Measurements from ENCODE around the gene UBXN10. TPM values are rescaled to one million over a fixed set of nuclear protein-coding genes. Genes with fewer than 3 reads are reported as not detected.

UBXN10 gene
- total RNA-seq, 1 donor from 2014 or later: 0.09 TPM

GRCh38 chr1:20164694-20165202, 21.1 kb upstream of the UBXN10 start:
- no peak overlapping the region for H2AFZ ChIP-seq (ENCODE audit: low read depth, low read length)
- H3K79me2 ChIP-seq (ENCODE audit: insufficient read depth, low read length): no peaks in the 10 kb centered on the region
- H4K20me1 ChIP-seq (ENCODE audit: insufficient read depth, low read length): no peaks in the 10 kb centered on the region
- H3K9ac ChIP-seq (ENCODE audit: low read length): no peak overlapping the region
- H3K4me3 ChIP-seq (ENCODE audit: insufficient read depth, low read depth, low read length): no peak overlapping the region
- no peak for FAIRE-seq
- no peak for DNase-seq (ENCODE audit: low read depth)
- no peaks in the 10 kb centered on the region for H3K36me3 Mint-ChIP-seq (ENCODE audit: low read depth, unreplicated experiment)
- peaks cover 14% of the 10 kb centered on the region for H3K9me3 ChIP-seq (ENCODE audit: insufficient read depth, low read depth, low read length)
- TF ChIP-seq CTCF (IDR thresholded peaks at IDR 0.05; ENCODE audit: insufficient read depth, low read depth, low read length) (no peak), EZH2 (IDR thresholded peaks at IDR 0.05; ENCODE audit: insufficient read depth, low read length) (no peak)
- H3K4me1 ChIP-seq (ENCODE audit: insufficient read depth, low read length): no peaks in the 10 kb centered on the region
- no peak overlapping the region for H3K27ac Mint-ChIP-seq (ENCODE audit: unreplicated experiment)
- no peak overlapping the region for H3K4me3 Mint-ChIP-seq (ENCODE audit: unreplicated experiment)
- H3K27me3 ChIP-seq (ENCODE audit: insufficient read depth, low read length): peaks cover 7% of the 10 kb centered on the region
- peaks cover 47% of the 10 kb centered on the region for H3K9me3 Mint-ChIP-seq (ENCODE audit: unreplicated experiment)
- H3K36me3 ChIP-seq (ENCODE audit: insufficient read depth, low read length): no peaks in the 10 kb centered on the region
- H3K27me3 Mint-ChIP-seq (ENCODE audit: low read depth, unreplicated experiment): peaks cover 33% of the 10 kb centered on the region
- H3K4me2 ChIP-seq (ENCODE audit: low read length): no peak overlapping the region
- H3K27ac ChIP-seq (ENCODE audit: low read depth, low read length): no peak overlapping the region
- H3K4me1 Mint-ChIP-seq (ENCODE audit: low read depth, unreplicated experiment): no peaks in the 10 kb centered on the region

- no peaks in the 10 kb centered on the region for H3K36me3 ChIP-seq (ENCODE audit: insufficient read depth, low read length)
- H3K36me3 Mint-ChIP-seq (ENCODE audit: low read depth, unreplicated experiment): no peaks in the 10 kb centered on the region
- H3K9me3 Mint-ChIP-seq (ENCODE audit: unreplicated experiment): peaks cover 41% of the 10 kb centered on the region
- no peak overlapping the region for H2AFZ ChIP-seq (ENCODE audit: low read depth, low read length)
- no peaks in the 10 kb centered on the region for H3K4me1 ChIP-seq (ENCODE audit: insufficient read depth, low read length)
- H3K4me2 ChIP-seq (ENCODE audit: low read length): no peak overlapping the region
- no peak overlapping the region for H3K4me3 ChIP-seq (ENCODE audit: insufficient read depth, low read depth, low read length)
- no peak overlapping the region for H3K27ac Mint-ChIP-seq (ENCODE audit: unreplicated experiment)
- no peaks in the 10 kb centered on the region for H3K79me2 ChIP-seq (ENCODE audit: insufficient read depth, low read length)
- no peak overlapping the region for H3K4me3 Mint-ChIP-seq (ENCODE audit: unreplicated experiment)
- TF ChIP-seq CTCF (IDR thresholded peaks at IDR 0.05; ENCODE audit: insufficient read depth, low read depth, low read length) (peak; percentile 45), EZH2 (IDR thresholded peaks at IDR 0.05; ENCODE audit: insufficient read depth, low read length) (no peak)
- peaks cover 7% of the 10 kb centered on the region for H3K27me3 ChIP-seq (ENCODE audit: insufficient read depth, low read length)
- no peak overlapping the region for H3K27ac ChIP-seq (ENCODE audit: low read depth, low read length)
- H3K9me3 ChIP-seq (ENCODE audit: insufficient read depth, low read depth, low read length): peaks cover 7% of the 10 kb centered on the region
- DNase-seq (ENCODE audit: low read depth): no peak
- no peaks in the 10 kb centered on the region for H3K4me1 Mint-ChIP-seq (ENCODE audit: low read depth, unreplicated experiment)
- no peak overlapping the region for H3K9ac ChIP-seq (ENCODE audit: low read length)
- no peak for FAIRE-seq
- H4K20me1 ChIP-seq (ENCODE audit: insufficient read depth, low read length): no peaks in the 10 kb centered on the region
- H3K27me3 Mint-ChIP-seq (ENCODE audit: low read depth, unreplicated experiment): peaks cover 33% of the 10 kb centered on the region
These were observed 20.4 kb upstream of the UBXN10 start for GRCh38 chr1:20165522-20165951.

GRCh38 chr1:20166051-20166450, 19.8 kb upstream of the UBXN10 start:
- DNase-seq (ENCODE audit: low read depth) (no peak), FAIRE-seq (no peak)
- no peaks in the 10 kb centered on the region for H3K36me3 Mint-ChIP-seq (ENCODE audit: low read depth, unreplicated experiment)
- H3K27ac ChIP-seq (ENCODE audit: low read depth, low read length): no peak overlapping the region
- H3K27me3 Mint-ChIP-seq (ENCODE audit: low read depth, unreplicated experiment): peaks cover 33% of the 10 kb centered on the region
- peaks cover 6% of the 10 kb centered on the region for H3K9me3 ChIP-seq (ENCODE audit: insufficient read depth, low read depth, low read length)
- H2AFZ ChIP-seq (ENCODE audit: low read depth, low read length): no peak overlapping the region
- H3K4me1 ChIP-seq (ENCODE audit: insufficient read depth, low read length): no peaks in the 10 kb centered on the region
- no peak overlapping the region for H3K4me2 ChIP-seq (ENCODE audit: low read length)
- peaks cover 7% of the 10 kb centered on the region for H3K27me3 ChIP-seq (ENCODE audit: insufficient read depth, low read length)
- no peak overlapping the region for H3K4me3 Mint-ChIP-seq (ENCODE audit: unreplicated experiment)
- H3K27ac Mint-ChIP-seq (ENCODE audit: unreplicated experiment): no peak overlapping the region
- H3K36me3 ChIP-seq (ENCODE audit: insufficient read depth, low read length): no peaks in the 10 kb centered on the region
- no peak overlapping the region for H3K4me3 ChIP-seq (ENCODE audit: insufficient read depth, low read depth, low read length)
- no peak overlapping the region for H3K9ac ChIP-seq (ENCODE audit: low read length)
- no peaks in the 10 kb centered on the region for H3K4me1 Mint-ChIP-seq (ENCODE audit: low read depth, unreplicated experiment)
- H3K9me3 Mint-ChIP-seq (ENCODE audit: unreplicated experiment): peaks cover 36% of the 10 kb centered on the region
- no peaks in the 10 kb centered on the region for H3K79me2 ChIP-seq (ENCODE audit: insufficient read depth, low read length)
- TF ChIP-seq EZH2 (IDR thresholded peaks at IDR 0.05; ENCODE audit: insufficient read depth, low read length) (no peak), CTCF (IDR thresholded peaks at IDR 0.05; ENCODE audit: insufficient read depth, low read depth, low read length) (no peak)
- no peaks in the 10 kb centered on the region for H4K20me1 ChIP-seq (ENCODE audit: insufficient read depth, low read length)

Data from astrocyte (in vitro differentiated cells and primary cell).